Immature natural killer cell (primary cell): ENCODE results near the gene C10orf90. TPM values are rescaled to one million over a fixed set of nuclear protein-coding genes. Genes with fewer than 3 reads are reported as not detected.

Source experiments
- DNase-seq, 3 donors: peaks; one replicate each; pipeline ENCODE4 v3.0.0; 2022; ENCODE audit warnings: mixed read lengths in 1 of 3
- H3K27ac Mint-ChIP-seq, 6 donors: one replicate each; pipeline ENCODE4 v1.8.0; 2020; ENCODE audit warnings: mixed read lengths in 6 of 6, mild to moderate bottlenecking in 5 of 6, inconsistent platforms in 4 of 6, moderate library complexity in 3 of 6
- H3K27me3 Mint-ChIP-seq, 3 donors: one replicate each; pipeline ENCODE4 v1.8.0; 2020 to 2021; ENCODE audit warnings: low read depth in 3 of 3, mild to moderate bottlenecking in 3 of 3, mixed read lengths in 3 of 3, moderate library complexity in 3 of 3, inconsistent platforms in 1 of 3
- H3K36me3 Mint-ChIP-seq, 3 donors: one replicate each; pipeline ENCODE4 v1.8.0; 2020; ENCODE audit warnings: mixed read lengths in 3 of 3, inconsistent platforms in 2 of 3, mild to moderate bottlenecking in 2 of 3
- H3K4me1 Mint-ChIP-seq, 2 donors: one replicate each; pipeline ENCODE4 v1.8.0; 2020; ENCODE audit warnings: inconsistent platforms in 2 of 2, mild to moderate bottlenecking in 2 of 2, mixed read lengths in 2 of 2, moderate library complexity in 1 of 2
- H3K4me3 Mint-ChIP-seq, 5 donors: one replicate each; pipeline ENCODE4 v1.8.0; 2020; ENCODE audit warnings: mild to moderate bottlenecking in 5 of 5, mixed read lengths in 5 of 5, inconsistent platforms in 3 of 5, moderate library complexity in 3 of 5
- H3K9me3 Mint-ChIP-seq, 6 donors: one replicate each; pipeline ENCODE4 v1.8.0; 2020; ENCODE audit warnings: mild to moderate bottlenecking in 6 of 6, mixed read lengths in 6 of 6, inconsistent platforms in 4 of 6, moderate library complexity in 3 of 6
- polyA plus RNA-seq, 3 donors: library from polyadenylated mRNA; unstranded; fragments of 300-500 nt; fragmentation: Illumina TruSeq; gene quantifications; one replicate each; pipeline ENCODE4 v1.2.3, GENCODE V29; 2021

Gene C10orf90
- polyA plus RNA-seq, 3 donors from 2014 or later, result not detected

- no peaks in the 10 kb centered on the region for H3K9me3 Mint-ChIP-seq
- no peak overlapping the region for H3K27ac Mint-ChIP-seq
- no peak overlapping the region for H3K4me3 Mint-ChIP-seq
- H3K4me1 Mint-ChIP-seq, result no peaks in the 10 kb centered on the region
- no peaks in the 10 kb centered on the region for H3K36me3 Mint-ChIP-seq
- DNase-seq, result no peak
- H3K27me3 Mint-ChIP-seq, result peaks cover 0 to 3% (median 0%) of the 10 kb centered on the region in 3 donors
These were observed 70.4 kb downstream of the C10orf90 start for GRCh38 chr10:126599949-126600682.

GRCh38 chr10:126598009-126598408, 72.5 kb downstream of the C10orf90 start:
- peaks cover 0 to 3% (median 2%) of the 10 kb centered on the region in 3 donors for H3K27me3 Mint-ChIP-seq
- H3K4me3 Mint-ChIP-seq, result no peak overlapping the region
- DNase-seq, result peak in 2 of 3 donors; percentile 5
- H3K4me1 Mint-ChIP-seq, result no peaks in the 10 kb centered on the region
- H3K27ac Mint-ChIP-seq, result no peak overlapping the region
- no peaks in the 10 kb centered on the region for H3K36me3 Mint-ChIP-seq
- no peaks in the 10 kb centered on the region for H3K9me3 Mint-ChIP-seq

GRCh38 chr10:126597211-126597610, 73.3 kb downstream of the C10orf90 start:
- no peak for DNase-seq
- Mint-ChIP-seq H3K36me3 (no peaks in the 10 kb centered on the region), H3K4me3 (no peak overlapping the region), H3K27ac (no peak overlapping the region), H3K9me3 (no peaks in the 10 kb centered on the region), H3K27me3 (peaks cover 0 to 2% (median 2%) of the 10 kb centered on the region in 3 donors), H3K4me1 (no peaks in the 10 kb centered on the region)

GRCh38 chr10:126596472-126597016, 73.9 kb downstream of the C10orf90 start:
- Mint-ChIP-seq H3K4me3 (no peak overlapping the region), H3K27me3 (peaks cover 0 to 5% (median 2%) of the 10 kb centered on the region in 3 donors), H3K27ac (no peak overlapping the region), H3K9me3 (no peaks in the 10 kb centered on the region), H3K4me1 (no peaks in the 10 kb centered on the region), H3K36me3 (no peaks in the 10 kb centered on the region)
- no peak for DNase-seq

GRCh38 chr10:126595160-126595559, 75.3 kb downstream of the C10orf90 start:
- Mint-ChIP-seq H3K4me3 (no peak overlapping the region), H3K36me3 (no peaks in the 10 kb centered on the region), H3K27me3 (peaks cover 0 to 5% (median 3%) of the 10 kb centered on the region in 3 donors), H3K4me1 (no peaks in the 10 kb centered on the region), H3K9me3 (no peaks in the 10 kb centered on the region), H3K27ac (no peak overlapping the region)
- no peak for DNase-seq

GRCh38 chr10:126593968-126594701, 76.4 kb downstream of the C10orf90 start:
- Mint-ChIP-seq H3K27me3 (peaks cover 0 to 5% (median 4%) of the 10 kb centered on the region in 3 donors), H3K27ac (no peak overlapping the region), H3K4me1 (no peaks in the 10 kb centered on the region), H3K4me3 (no peak overlapping the region), H3K9me3 (no peaks in the 10 kb centered on the region), H3K36me3 (no peaks in the 10 kb centered on the region)
- DNase-seq, result no peak

GRCh38 chr10:126592901-126593300, 77.6 kb downstream of the C10orf90 start:
- H3K4me1 Mint-ChIP-seq, result no peaks in the 10 kb centered on the region
- peaks cover 3 to 8% (median 5%) of the 10 kb centered on the region in 3 donors for H3K27me3 Mint-ChIP-seq
- no peak overlapping the region for H3K27ac Mint-ChIP-seq
- H3K4me3 Mint-ChIP-seq, result no peak overlapping the region
- no peaks in the 10 kb centered on the region for H3K36me3 Mint-ChIP-seq
- DNase-seq, result no peak
- no peaks in the 10 kb centered on the region for H3K9me3 Mint-ChIP-seq

- H3K4me1 Mint-ChIP-seq, result no peaks in the 10 kb centered on the region
- no peak overlapping the region for H3K4me3 Mint-ChIP-seq
- H3K36me3 Mint-ChIP-seq, result no peaks in the 10 kb centered on the region
- no peak overlapping the region for H3K27ac Mint-ChIP-seq
- H3K27me3 Mint-ChIP-seq, result peaks cover 6 to 11% (median 9%) of the 10 kb centered on the region in 3 donors
- DNase-seq, result no peak
- H3K9me3 Mint-ChIP-seq, result no peaks in the 10 kb centered on the region
These were observed 82.5 kb downstream of the C10orf90 start for GRCh38 chr10:126588024-126588423.

- Mint-ChIP-seq H3K4me1 (no peaks in the 10 kb centered on the region), H3K27me3 (peaks cover 4 to 13% (median 11%) of the 10 kb centered on the region in 3 donors), H3K4me3 (no peak overlapping the region), H3K9me3 (no peaks in the 10 kb centered on the region), H3K36me3 (no peaks in the 10 kb centered on the region), H3K27ac (no peak overlapping the region)
- no peak for DNase-seq
These were observed 83.6 kb downstream of the C10orf90 start for GRCh38 chr10:126586878-126587277.

GRCh38 chr10:126586128-126586527, 84.4 kb downstream of the C10orf90 start:
- Mint-ChIP-seq H3K9me3 (no peaks in the 10 kb centered on the region), H3K4me3 (no peak overlapping the region), H3K36me3 (no peaks in the 10 kb centered on the region), H3K27ac (no peak overlapping the region), H3K27me3 (peaks cover 3 to 13% (median 11%) of the 10 kb centered on the region in 3 donors), H3K4me1 (no peaks in the 10 kb centered on the region)
- DNase-seq, result no peak

- DNase-seq, result no peak
- Mint-ChIP-seq H3K9me3 (no peaks in the 10 kb centered on the region), H3K4me1 (no peaks in the 10 kb centered on the region), H3K27me3 (peaks cover 3 to 12% (median 11%) of the 10 kb centered on the region in 3 donors), H3K27ac (no peak overlapping the region), H3K4me3 (no peak overlapping the region), H3K36me3 (no peaks in the 10 kb centered on the region)
These were observed 85.1 kb downstream of the C10orf90 start for GRCh38 chr10:126585249-126586017.

GRCh38 chr10:126584836-126585235, 85.7 kb downstream of the C10orf90 start:
- Mint-ChIP-seq H3K27me3 (peaks cover 3 to 12% (median 11%) of the 10 kb centered on the region in 3 donors), H3K9me3 (no peaks in the 10 kb centered on the region), H3K36me3 (no peaks in the 10 kb centered on the region), H3K4me3 (no peak overlapping the region), H3K27ac (no peak overlapping the region), H3K4me1 (no peaks in the 10 kb centered on the region)
- DNase-seq, result no peak

GRCh38 chr10:126583552-126584200, 86.8 kb downstream of the C10orf90 start:
- H3K4me1 Mint-ChIP-seq, result no peaks in the 10 kb centered on the region
- DNase-seq, result no peak
- no peak overlapping the region for H3K27ac Mint-ChIP-seq
- no peak overlapping the region for H3K4me3 Mint-ChIP-seq
- no peaks in the 10 kb centered on the region for H3K36me3 Mint-ChIP-seq
- no peaks in the 10 kb centered on the region for H3K9me3 Mint-ChIP-seq
- H3K27me3 Mint-ChIP-seq, result peaks cover 3 to 8% (median 7%) of the 10 kb centered on the region in 3 donors
